Measurements from ENCODE around the gene ENAM. TPM values are rescaled to one million over a fixed set of nuclear protein-coding genes. Genes with fewer than 3 reads are reported as not detected.

ENAM gene
- polyA plus RNA-seq, 3 donors, result 4.0 to 7.2 (median 6.8) TPM

Other genes starting within 250 kb of the ENAM start
- gene SMR3B, start 245.6 kb upstream of the ENAM start, polyA plus RNA-seq (ENCODE audit: insufficient read length in 3 of 3), result not detected
- not detected for gene OPRPN, start 230.8 kb upstream of the ENAM start, polyA plus RNA-seq (ENCODE audit: insufficient read length in 3 of 3)
- gene MUC7, start 156.5 kb upstream of the ENAM start, polyA plus RNA-seq (ENCODE audit: insufficient read length in 3 of 3), result under 1 TPM in 1 of 3 donors, not detected in 2; 0.34 TPM
- not detected for gene AMTN, start 110.2 kb upstream of the ENAM start, polyA plus RNA-seq (ENCODE audit: insufficient read length in 3 of 3)
- 1 to 10 TPM; 1.4 to 1.7 (median 1.6) TPM for gene AMBN, start 36.5 kb upstream of the ENAM start, polyA plus RNA-seq (ENCODE audit: insufficient read length in 3 of 3)
- 1 to 10 TPM in 1 of 3 donors, under 1 TPM in 2; 0.44 to 1.2 (median 0.88) TPM for gene JCHAIN, start 37.8 kb downstream of the ENAM start, polyA plus RNA-seq (ENCODE audit: insufficient read length in 3 of 3)
- gene UTP3, start 59.8 kb downstream of the ENAM start, polyA plus RNA-seq (ENCODE audit: insufficient read length in 3 of 3), result 10 to 100 TPM; 41.4 to 56.0 (median 49.5) TPM
- 100 to 1,000 TPM; 102 to 205 (median 113) TPM for gene RUFY3, start 93.2 kb downstream of the ENAM start, polyA plus RNA-seq (ENCODE audit: insufficient read length in 3 of 3)
- gene GRSF1, start 211.1 kb downstream of the ENAM start, polyA plus RNA-seq (ENCODE audit: insufficient read length in 3 of 3), result 100 to 1,000 TPM; 119 to 146 (median 128) TPM